ENCODE data around the gene UVRAG.

UVRAG gene

DNA sequence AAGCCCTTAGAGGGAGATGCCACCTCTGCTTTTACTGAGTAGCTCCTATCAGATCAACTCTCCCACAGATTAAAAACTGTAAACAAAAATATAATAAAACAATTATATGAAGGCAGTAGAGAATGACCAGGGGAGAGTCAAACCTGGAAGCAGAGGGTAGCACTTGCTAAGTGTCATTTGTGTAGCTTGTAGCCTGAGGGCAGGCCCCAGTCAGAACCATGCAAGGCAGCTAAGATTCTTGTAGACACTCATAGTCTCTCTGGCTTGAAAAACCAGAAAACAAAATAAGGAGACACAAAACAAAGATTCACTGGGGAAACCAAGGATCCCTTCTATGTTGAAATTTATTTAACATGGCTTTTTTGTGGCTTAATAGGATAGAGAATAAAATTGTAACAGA lies 280.9 kb downstream of the UVRAG start:
- H3K27me3 ChIP-seq (ENCODE audit: insufficient read depth, poor library complexity, severe bottlenecking): no peaks in the 10 kb centered on the region
- no peak overlapping the region for H3K4me3 ChIP-seq (replicated peaks; ENCODE audit: insufficient read depth, low read length)
- no peak for DNase-seq (ENCODE audit: low read depth in 1 of 2, low spot score in 1 of 2)
- TF ChIP-seq CTCF (IDR thresholded peaks at IDR 0.05; ENCODE audit: insufficient read depth, low read length): no peak
- no peak for TF ChIP-seq SPI1 (IDR thresholded peaks at IDR 0.05; ENCODE audit: borderline replicate concordance, low read depth)
- TF ChIP-seq POLR2AphosphoS5 (IDR thresholded peaks at IDR 0.05; ENCODE audit: low read depth): no peak
- TF ChIP-seq, protein P1, sequence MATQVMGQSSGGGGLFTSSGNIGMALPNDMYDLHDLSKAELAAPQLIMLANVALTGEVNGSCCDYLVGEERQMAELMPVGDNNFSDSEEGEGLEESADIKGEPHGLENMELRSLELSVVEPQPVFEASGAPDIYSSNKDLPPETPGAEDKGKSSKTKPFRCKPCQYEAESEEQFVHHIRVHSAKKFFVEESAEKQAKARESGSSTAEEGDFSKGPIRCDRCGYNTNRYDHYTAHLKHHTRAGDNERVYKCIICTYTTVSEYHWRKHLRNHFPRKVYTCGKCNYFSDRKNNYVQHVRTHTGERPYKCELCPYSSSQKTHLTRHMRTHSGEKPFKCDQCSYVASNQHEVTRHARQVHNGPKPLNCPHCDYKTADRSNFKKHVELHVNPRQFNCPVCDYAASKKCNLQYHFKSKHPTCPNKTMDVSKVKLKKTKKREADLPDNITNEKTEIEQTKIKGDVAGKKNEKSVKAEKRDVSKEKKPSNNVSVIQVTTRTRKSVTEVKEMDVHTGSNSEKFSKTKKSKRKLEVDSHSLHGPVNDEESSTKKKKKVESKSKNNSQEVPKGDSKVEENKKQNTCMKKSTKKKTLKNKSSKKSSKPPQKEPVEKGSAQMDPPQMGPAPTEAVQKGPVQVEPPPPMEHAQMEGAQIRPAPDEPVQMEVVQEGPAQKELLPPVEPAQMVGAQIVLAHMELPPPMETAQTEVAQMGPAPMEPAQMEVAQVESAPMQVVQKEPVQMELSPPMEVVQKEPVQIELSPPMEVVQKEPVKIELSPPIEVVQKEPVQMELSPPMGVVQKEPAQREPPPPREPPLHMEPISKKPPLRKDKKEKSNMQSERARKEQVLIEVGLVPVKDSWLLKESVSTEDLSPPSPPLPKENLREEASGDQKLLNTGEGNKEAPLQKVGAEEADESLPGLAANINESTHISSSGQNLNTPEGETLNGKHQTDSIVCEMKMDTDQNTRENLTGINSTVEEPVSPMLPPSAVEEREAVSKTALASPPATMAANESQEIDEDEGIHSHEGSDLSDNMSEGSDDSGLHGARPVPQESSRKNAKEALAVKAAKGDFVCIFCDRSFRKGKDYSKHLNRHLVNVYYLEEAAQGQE (IDR thresholded peaks at IDR 0.05; ENCODE audit: insufficient replicate concordance, low read depth): no peak
- TF ChIP-seq GABPA (IDR thresholded peaks at IDR 0.05; ENCODE audit: low read depth): no peak
- no peak overlapping the region for H3K27ac ChIP-seq (replicated peaks)

DNA sequence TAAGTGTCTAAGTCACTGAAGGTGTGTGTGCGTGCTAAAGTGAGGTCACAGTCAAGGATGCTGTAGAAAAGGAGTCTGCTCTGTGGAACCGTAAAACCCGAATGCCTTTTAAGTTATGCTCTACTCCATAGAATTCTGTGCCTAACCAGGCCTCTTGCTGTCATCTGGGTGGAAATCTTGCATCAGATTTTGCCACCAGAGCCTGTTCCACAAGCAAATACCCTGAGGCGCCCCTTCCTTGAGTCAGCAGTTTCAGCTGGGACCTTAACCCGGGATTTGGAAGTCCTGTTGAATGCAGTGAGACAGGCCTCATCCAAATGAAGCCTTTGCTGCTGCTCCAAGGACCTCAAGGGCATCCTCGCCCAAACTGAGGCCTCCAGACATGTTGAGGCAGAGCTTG lies 281.5 kb downstream of the UVRAG start:
- no peaks in the 10 kb centered on the region for H3K27me3 ChIP-seq (ENCODE audit: insufficient read depth, poor library complexity, severe bottlenecking)
- no peak overlapping the region for H3K4me3 ChIP-seq (replicated peaks; ENCODE audit: insufficient read depth, low read length)
- H3K27ac ChIP-seq (replicated peaks): no peak overlapping the region
- DNase-seq (ENCODE audit: low read depth in 1 of 2, low spot score in 1 of 2): no peak
- no peak for TF ChIP-seq SPI1 (IDR thresholded peaks at IDR 0.05; ENCODE audit: borderline replicate concordance, low read depth)
- no peak for TF ChIP-seq CTCF (IDR thresholded peaks at IDR 0.05; ENCODE audit: insufficient read depth, low read length)
- no peak for TF ChIP-seq POLR2AphosphoS5 (IDR thresholded peaks at IDR 0.05; ENCODE audit: low read depth)
- TF ChIP-seq, protein P1 (IDR thresholded peaks at IDR 0.05; ENCODE audit: insufficient replicate concordance, low read depth): no peak
- TF ChIP-seq GABPA (IDR thresholded peaks at IDR 0.05; ENCODE audit: low read depth): no peak

- Histone ChIP-seq H3K27ac (replicated peaks) (no peak overlapping the region), H3K27me3 (ENCODE audit: insufficient read depth, poor library complexity, severe bottlenecking) (no peaks in the 10 kb centered on the region), H3K4me3 (replicated peaks; ENCODE audit: insufficient read depth, low read length) (no peak overlapping the region)
- TF ChIP-seq GABPA (IDR thresholded peaks at IDR 0.05; ENCODE audit: low read depth): no peak
- no peak for TF ChIP-seq SPI1 (IDR thresholded peaks at IDR 0.05; ENCODE audit: borderline replicate concordance, low read depth)
- no peak for TF ChIP-seq POLR2AphosphoS5 (IDR thresholded peaks at IDR 0.05; ENCODE audit: low read depth)
- TF ChIP-seq, protein P1 (IDR thresholded peaks at IDR 0.05; ENCODE audit: insufficient replicate concordance, low read depth): no peak
- no peak for TF ChIP-seq CTCF (IDR thresholded peaks at IDR 0.05; ENCODE audit: insufficient read depth, low read length)
- no peak for DNase-seq (ENCODE audit: low read depth in 1 of 2, low spot score in 1 of 2)
Measured at GRCh38 chr11:76102802-76103201, 287.8 kb downstream of the UVRAG start.

All from HL-60 (cell line).